GM12875 (cell line): Measurements from ENCODE around the gene MRC2.

Source experiments
- H3K4me3 ChIP-seq: one replicate; pipeline ENCODE4 v1.5.1; 2011; ENCODE audit warnings: low read depth, low read length, control low read depth
- CTCF ChIP-seq: IDR thresholded peaks from 2 replicates; pipeline ENCODE4 v1.5.1; 2011; ENCODE audit warnings: low read depth, mild to moderate bottlenecking, control low read depth, inconsistent platforms, low read length, moderate library complexity, borderline replicate concordance; ENCODE audit not compliant: insufficient read depth

MRC2 gene

GRCh38 chr17:62701706-62702085 lies 74.2 kb downstream of the MRC2 start:
- no peak overlapping the region for H3K4me3 ChIP-seq
- TF ChIP-seq CTCF: no peak

GRCh38 chr17:62702746-62703260 lies 75.3 kb downstream of the MRC2 start:
- H3K4me3 ChIP-seq: no peak overlapping the region
- no peak for TF ChIP-seq CTCF

- H3K4me3 ChIP-seq: no peak overlapping the region
- TF ChIP-seq CTCF: no peak
Observed at GRCh38 chr17:62703261-62703775, 75.8 kb downstream of the MRC2 start.

GRCh38 chr17:62703776-62704380 lies 76.4 kb downstream of the MRC2 start:
- TF ChIP-seq CTCF: peak; percentile 89
- peak overlapping the region; percentile 41 for H3K4me3 ChIP-seq

- no peak overlapping the region for H3K4me3 ChIP-seq
- no peak for TF ChIP-seq CTCF
Observed at GRCh38 chr17:62704381-62704971, 77.0 kb downstream of the MRC2 start.

- H3K4me3 ChIP-seq: no peak overlapping the region
Observed at GRCh38 chr17:62705156-62705777, 77.8 kb downstream of the MRC2 start.

More at GRCh38 chr17:62705156-62705777, 77.8 kb downstream of the MRC2 start:
- TF ChIP-seq CTCF: no peak
